ENCODE data around the gene ATF1. TPM values are rescaled to one million over a fixed set of nuclear protein-coding genes. Genes with fewer than 3 reads are reported as not detected.
"Not testable (repeated sequence)": the region's sequence is repeated elsewhere in the genome, so short reads cannot be mapped to it uniquely, and the experiment has no call there.

The ATF1 gene
- total RNA-seq, 1 experiment from 2014 or later: 33.1 TPM

GRCh38 chr12:50799908-50800307 lies 36.0 kb downstream of the ATF1 start:
- no peak for DNase-seq (ENCODE audit: low spot score)

GRCh38 chr12:50803230-50803875 lies 39.5 kb downstream of the ATF1 start:
- no peak for DNase-seq (ENCODE audit: low spot score)

DNA sequence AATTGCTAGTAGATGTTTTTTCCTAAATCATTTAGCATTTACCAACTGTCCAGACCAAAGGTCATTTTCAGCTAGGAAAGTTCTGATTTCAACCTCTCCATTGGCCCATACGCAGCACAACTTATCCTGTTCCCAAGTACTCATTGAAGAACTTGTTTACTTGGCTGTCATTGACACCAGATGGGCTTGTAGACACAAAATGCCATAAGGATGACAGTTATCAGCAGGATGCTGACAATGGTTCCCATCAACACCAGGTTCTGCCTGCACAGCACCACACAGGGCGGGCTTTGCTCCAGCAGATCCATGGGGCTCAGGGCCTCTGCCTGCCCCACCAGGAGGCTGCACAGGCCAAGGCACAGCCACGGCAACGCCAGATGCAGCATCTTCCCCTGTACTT lies 42.3 kb downstream of the ATF1 start:
- no peak for DNase-seq (ENCODE audit: low spot score)

GRCh38 chr12:50809131-50809530 lies 45.2 kb downstream of the ATF1 start:
- DNase-seq (ENCODE audit: low spot score): not testable (repeated sequence)

GRCh38 chr12:50814921-50815320 lies 51.0 kb downstream of the ATF1 start:
- DNase-seq (ENCODE audit: low spot score): not testable (repeated sequence)

GRCh38 chr12:50820177-50820576 lies 56.3 kb downstream of the ATF1 start:
- DNase-seq (ENCODE audit: low spot score): no peak

- no peak for DNase-seq (ENCODE audit: low spot score)
Observed at GRCh38 chr12:50822082-50822481, 58.2 kb downstream of the ATF1 start.

DNA sequence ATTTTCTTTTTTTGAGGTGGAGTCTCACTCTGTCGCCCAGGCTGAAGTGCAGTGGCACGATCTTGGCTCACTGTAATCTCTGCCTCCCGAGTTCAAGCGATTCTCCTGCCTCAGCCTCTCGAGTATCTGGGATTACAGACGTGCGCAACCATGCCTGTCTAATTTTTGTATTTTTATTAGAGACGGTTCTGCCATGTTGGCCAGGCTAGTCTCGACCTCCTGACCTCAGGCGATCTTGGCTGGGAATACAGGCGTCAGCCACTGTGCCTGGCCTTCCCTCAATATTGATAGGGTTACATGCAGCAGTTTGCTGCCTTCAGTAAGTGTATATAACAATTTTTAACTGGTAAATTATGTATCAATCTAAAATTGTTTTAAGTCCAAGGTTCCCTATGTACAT lies 59.8 kb downstream of the ATF1 start:
- not testable (repeated sequence) for DNase-seq (ENCODE audit: low spot score)

DNA sequence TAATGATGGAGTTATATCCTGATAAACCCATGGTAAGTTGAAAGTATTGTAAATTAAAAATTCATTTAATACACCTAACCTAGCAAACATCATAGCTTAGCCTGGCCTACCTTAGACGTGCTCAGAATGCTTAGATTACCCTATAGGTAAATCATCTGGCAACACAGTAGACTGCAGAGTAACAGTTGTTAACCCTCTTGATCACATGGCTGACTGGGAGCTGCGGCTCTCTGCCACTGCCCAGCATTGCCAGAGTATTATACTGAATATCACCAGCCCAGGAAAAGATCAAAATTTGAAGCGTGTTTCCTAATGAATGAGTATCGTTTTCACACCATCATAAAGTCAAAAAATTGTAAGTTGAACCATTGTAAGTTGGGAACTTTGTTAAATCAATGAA lies 61.0 kb downstream of the ATF1 start:
- DNase-seq (ENCODE audit: low spot score): no peak

GRCh38 chr12:50825372-50825838 lies 61.5 kb downstream of the ATF1 start:
- peak; percentile 63 for DNase-seq (ENCODE audit: low spot score)

DNA sequence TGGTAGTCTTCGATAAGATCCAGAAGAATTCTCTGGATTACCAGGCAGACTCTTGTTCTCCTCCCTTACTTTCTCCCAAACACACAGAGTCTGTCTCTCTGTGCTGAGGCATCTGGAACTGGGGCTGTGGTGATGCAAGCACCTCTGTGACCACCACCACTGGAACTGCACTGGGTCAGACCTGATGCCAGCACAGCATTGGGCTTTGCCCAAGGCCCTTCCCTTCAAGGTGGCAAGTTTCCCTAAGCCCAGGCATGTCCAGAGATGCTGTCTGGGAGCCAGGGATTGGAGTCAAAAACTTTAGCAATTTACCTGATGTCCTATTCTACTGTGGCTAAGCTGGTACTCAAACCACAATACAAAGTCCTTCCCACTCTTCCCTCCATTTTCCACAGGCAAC lies 64.2 kb downstream of the ATF1 start:
- DNase-seq (ENCODE audit: low spot score): no peak

DNA sequence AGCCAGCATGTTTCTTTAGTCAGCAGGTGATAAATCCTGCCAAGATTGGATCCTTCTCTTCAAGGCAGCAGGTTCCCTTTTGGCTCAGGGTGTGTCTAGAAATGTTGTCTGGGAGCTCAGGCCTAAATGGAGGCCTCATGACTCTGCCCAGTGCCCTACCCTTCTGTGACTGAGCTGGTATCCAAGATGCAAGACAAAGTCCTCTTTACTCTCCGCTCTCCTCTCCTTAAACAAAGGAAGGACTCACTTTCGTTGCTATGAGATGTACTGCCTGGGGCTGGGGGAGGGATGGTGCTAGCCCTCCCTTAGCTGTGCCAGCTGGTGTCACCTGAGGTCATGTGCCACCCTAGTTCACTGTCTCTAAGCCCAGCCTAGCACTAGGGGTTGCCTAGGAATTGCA lies 65.0 kb downstream of the ATF1 start:
- DNase-seq (ENCODE audit: low spot score): no peak

DNA sequence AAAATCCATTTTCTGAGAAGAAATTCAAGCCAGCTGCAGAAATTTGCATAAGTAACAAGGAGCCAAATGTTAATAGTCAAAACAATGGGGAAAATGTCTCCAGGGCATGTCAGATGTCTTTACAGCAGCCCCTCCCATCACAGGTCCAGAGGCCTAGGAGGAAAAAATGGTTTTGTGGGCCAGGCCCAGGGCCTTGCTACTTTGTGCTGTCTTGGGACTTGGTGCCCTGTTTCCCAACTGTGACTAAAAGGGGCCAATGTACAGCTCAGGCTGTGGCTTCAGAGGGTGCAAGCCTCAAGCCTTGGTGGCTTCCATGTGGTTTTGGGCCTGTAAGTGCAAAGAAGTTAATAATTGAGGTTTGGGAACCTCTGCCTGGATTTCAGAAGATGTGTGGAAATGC lies 69.9 kb downstream of the ATF1 start:
- not testable (repeated sequence) for DNase-seq (ENCODE audit: low spot score)

DNA sequence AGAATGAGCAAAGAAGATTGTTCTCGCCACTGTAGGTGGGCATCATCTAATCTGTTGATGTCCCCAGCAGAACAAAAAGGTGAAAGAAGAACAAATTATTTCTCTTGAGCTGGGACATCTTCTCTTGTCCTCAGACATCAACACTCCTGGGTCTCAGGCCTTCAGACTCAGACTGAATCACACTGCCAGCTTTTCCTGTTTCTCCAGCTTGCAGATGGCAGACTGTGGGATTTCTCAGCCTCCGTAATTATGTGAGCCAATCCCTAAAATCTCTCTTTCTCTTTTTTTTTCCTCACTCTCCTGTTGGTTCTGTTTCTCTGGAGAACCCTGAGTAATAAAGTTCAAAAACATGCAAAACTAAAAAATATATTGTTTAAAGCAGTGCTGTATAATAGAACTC lies 75.1 kb downstream of the ATF1 start:
- DNase-seq (ENCODE audit: low spot score): no peak

GRCh38 chr12:50840809-50841487 lies 77.0 kb downstream of the ATF1 start:
- DNase-seq (ENCODE audit: low spot score): no peak

- no peak for DNase-seq (ENCODE audit: low spot score)
Observed at GRCh38 chr12:50841716-50842531, 78.0 kb downstream of the ATF1 start.

DNA sequence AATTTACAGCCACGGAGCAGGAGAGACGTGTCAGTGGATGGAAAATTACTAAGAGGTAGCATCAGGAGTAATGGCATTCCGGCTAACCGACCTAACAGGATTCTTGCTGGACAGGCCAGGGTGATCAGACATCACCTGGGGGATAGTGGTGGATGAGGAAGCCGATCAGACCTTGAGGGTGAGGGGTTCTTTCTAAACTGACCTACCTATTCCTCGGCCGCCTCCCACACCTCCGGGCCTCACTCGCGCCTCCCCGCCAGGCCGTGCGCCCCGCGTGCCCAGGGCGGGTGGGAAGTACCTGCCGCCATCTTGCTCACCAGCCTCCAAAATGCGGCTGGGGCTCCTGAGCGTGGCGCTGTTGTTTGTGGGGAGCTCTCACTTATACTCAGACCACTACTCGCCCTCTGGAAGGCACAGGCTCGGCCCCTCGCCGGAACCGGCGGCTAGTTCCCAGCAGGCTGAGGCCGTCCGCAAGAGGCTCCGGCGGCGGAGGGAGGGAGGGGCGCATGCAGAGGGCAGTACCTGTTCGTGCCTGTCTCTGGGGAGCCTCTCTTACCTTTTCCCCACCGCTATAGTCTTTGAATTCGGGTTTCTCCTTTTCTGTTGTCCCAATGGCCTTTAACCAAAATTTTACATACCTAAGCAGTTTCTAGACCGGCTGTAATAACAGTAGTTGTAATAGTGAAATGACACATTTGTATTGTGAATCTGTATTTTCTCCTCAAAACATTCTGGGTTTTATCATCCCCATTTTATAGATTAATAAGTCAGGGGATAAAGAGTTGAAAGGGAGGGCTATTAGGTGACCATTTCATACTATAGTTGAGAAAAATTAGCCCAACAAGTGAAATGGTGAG lies 79.0 kb downstream of the ATF1 start, which contains the start of gene TMPRSS12:
Gene TMPRSS12, plus strand, starts transcription at position 290 of the 857 bp plus-strand sequence. Its CDS starts 39 bp downstream, at position 329.
- DNase-seq (ENCODE audit: low spot score): no peak

DNA sequence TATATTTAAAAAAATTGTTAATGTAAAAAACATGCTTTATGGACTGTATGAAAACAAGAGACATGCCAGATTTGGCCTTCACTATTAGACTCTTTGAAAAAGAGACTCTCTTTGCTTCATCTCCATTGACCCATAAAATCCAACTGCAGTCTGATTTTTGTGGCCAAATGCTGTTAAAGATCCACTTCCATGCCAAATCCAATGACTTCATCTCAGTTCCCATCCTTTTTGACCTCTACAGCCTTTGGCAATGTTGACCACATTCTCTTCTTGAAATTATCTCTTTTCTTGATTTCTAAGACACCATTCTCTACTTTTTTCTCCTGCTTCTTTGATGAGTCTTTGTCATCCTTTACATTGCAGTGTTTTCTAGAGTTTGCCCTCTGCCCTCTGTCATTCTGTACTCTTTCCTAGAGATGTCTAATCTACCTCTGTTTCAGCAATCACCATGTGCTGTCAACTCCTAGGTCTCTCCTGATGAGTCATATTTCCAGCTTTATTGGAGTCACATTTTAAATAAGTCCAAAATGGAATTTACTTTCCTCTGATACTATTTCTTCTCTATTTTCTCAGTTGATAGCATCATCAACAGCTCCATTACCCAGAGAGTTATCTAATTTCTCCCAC lies 81.2 kb downstream of the ATF1 start:
- DNase-seq (ENCODE audit: low spot score): no peak

DNA sequence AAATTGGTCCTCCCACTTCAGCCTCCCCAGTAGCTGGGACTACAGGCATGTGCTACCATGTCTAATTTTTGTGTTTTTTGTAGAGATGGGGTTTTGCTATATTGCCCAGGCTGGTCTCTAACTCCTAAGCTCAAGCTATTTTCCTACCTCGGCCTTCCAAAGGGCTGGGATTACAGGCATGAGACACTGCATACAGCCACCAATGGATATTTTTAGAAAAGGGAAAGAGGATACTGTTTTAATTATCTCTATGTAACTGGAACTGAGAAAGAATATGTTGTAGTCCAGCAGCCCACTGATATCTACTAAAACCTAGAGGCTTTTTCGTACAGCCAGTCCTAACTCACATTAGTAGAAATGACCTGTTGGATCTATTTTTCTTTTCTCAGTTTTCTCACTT lies 85.1 kb downstream of the ATF1 start:
- DNase-seq (ENCODE audit: low spot score): no peak

- not testable (repeated sequence) for DNase-seq (ENCODE audit: low spot score)
Observed at GRCh38 chr12:50855218-50855617, 91.3 kb downstream of the ATF1 start.

DNA sequence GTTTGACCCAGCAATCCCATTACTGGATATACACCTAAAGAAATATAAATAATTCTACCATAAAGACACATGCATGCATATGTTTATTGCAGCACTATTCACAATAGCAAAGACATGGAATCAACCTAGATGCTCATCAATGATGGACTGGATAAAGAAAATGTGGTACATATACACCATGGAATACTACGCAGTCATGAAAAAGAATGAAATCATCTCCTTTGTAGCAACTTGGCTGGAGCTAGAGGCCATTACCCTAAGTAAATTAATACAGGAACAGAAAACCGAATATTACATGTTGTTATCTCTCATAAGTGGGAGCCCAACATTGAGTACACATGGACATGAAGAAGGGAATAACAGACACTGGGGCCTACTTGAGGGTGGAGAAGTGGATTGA lies 91.8 kb downstream of the ATF1 start:
- DNase-seq (ENCODE audit: low spot score): not testable (repeated sequence)
